Erythroblast (primary cell): ENCODE data around the gene DUSP6.

Experiments
- GATA1 ChIP-seq: IDR thresholded peaks from 2 replicates; pipeline ENCODE4 v1.6.1; 2011; ENCODE audit warnings: low read depth, mild to moderate bottlenecking, control low read depth, low read length, moderate library complexity
- POLR2A ChIP-seq: IDR thresholded peaks from 2 replicates; pipeline ENCODE4 v1.6.1; 2011; ENCODE audit warnings: mild to moderate bottlenecking, low read length

GRCh38 chr12:89364631-89365030 lies 12.3 kb upstream of the DUSP6 start:
- TF ChIP-seq POLR2A (no peak), GATA1 (no peak)
